Measurements from ENCODE around the gene ST6GALNAC3.

GRCh38 chr1:76335882-76336281 lies 261.3 kb downstream of the ST6GALNAC3 start:
- TF ChIP-seq CTCF (IDR thresholded peaks at IDR 0.05) (no peak), REST (IDR thresholded peaks at IDR 0.05; ENCODE audit: insufficient read depth in 1 of 2, low read depth in 2 of 2, low read length in 1 of 2) (no peak), POLR2AphosphoS5 (IDR thresholded peaks at IDR 0.05; ENCODE audit: low read depth, low read length) (no peak)
